GM12878 (cell line): ENCODE measurements around the gene STX1B. TPM values are rescaled to one million over a fixed set of nuclear protein-coding genes. Genes with fewer than 3 reads are reported as not detected.
"Not testable (repeated sequence)": the region's sequence is repeated elsewhere in the genome, so short reads cannot be mapped to it uniquely, and the experiment has no call there.

Experiments used
- ATAC-seq: fragments of 200-7000 bp; cut with Tn5 transposase; 3 replicates; pipeline ENCODE4 v1.9.1; 2020; ENCODE audit warnings: mild to moderate bottlenecking, moderate library complexity
- BruUV-seq: library from RNA; stranded (reverse); fragments of 400-500 nt; replicated peaks from 2 replicates; lab custom pipeline; 2021; lab: Mats Ljungman, UMichigan
- CTCF ChIA-PET: fragments of 300-600 bp; sonication (Branson Sonifier 250); formaldehyde crosslinking; extraction: SDS; loops from one replicate; lab custom pipeline; 2021; ENCODE audit warnings: inconsistent platforms; lab: Yijun Ruan, JAX
- POLR2A ChIA-PET: fragments of 350-600 bp; formaldehyde crosslinking; extraction: SDS; loops from one replicate; lab custom pipeline; 2021; ENCODE audit warnings: inconsistent platforms; lab: Charles Lee
- RAD21 ChIA-PET: fragments of 300-600 bp; sonication (Branson Sonifier 250); formaldehyde crosslinking; loops from one replicate; lab custom pipeline; 2023; ENCODE audit warnings: antibody characterized with exemption; ENCODE audit not compliant: unreplicated experiment; lab: Charles Lee
- SMC1A ChIA-PET: fragments of 300-600 bp; sonication (Branson Sonifier 250); formaldehyde crosslinking; loops from one replicate; lab custom pipeline; 2023; ENCODE audit not compliant: unreplicated experiment, uncharacterized antibody; lab: Charles Lee
- DNase-seq: peaks from one replicate; pipeline ENCODE4 v3.0.0-alpha.2; 2011; ENCODE audit warnings: low read depth, low spot score
- FAIRE-seq: peaks from 3 replicates; lab custom pipeline; 2011; peaks lifted over from hg19 to GRCh38; lab: Jason Lieb, UNC
- H2AFZ ChIP-seq: 2 replicates; pipeline ENCODE4 v1.6.0; 2011; ENCODE audit warnings: low read depth, low read length, control low read depth; ENCODE audit not compliant: control insufficient read depth
- H3K27ac ChIP-seq: 2 replicates; pipeline ENCODE4 v1.5.1; 2011; ENCODE audit warnings: control low read depth; ENCODE audit not compliant: control insufficient read depth, insufficient read depth
- H3K27me3 ChIP-seq, 2 experiments: replicated peaks in 1 of 2; 2 replicates each; pipeline versions ENCODE4 v1.6.0 to v1.6.1; 2011; ENCODE audit warnings: low read length in 1 of 2; ENCODE audit not compliant: control insufficient read depth in 2 of 2, insufficient read depth in 2 of 2
- H3K36me3 ChIP-seq, 2 experiments: 2 replicates each; pipeline ENCODE4 v1.5.1; 2011; ENCODE audit warnings: low read length in 1 of 2; ENCODE audit not compliant: control insufficient read depth in 2 of 2, insufficient read depth in 2 of 2
- H3K4me1 ChIP-seq: 2 replicates; pipeline ENCODE4 v1.6.1; 2011; ENCODE audit warnings: mild to moderate bottlenecking, low read length, moderate library complexity, mixed read lengths; ENCODE audit not compliant: control insufficient read depth, insufficient read depth
- H3K4me2 ChIP-seq: 2 replicates; pipeline ENCODE4 v1.6.0; 2011; ENCODE audit warnings: control low read depth; ENCODE audit not compliant: control insufficient read depth, insufficient read depth
- H3K4me3 ChIP-seq: fragments of 200-600 bp; sonication (generic); 2 replicates; pipeline ENCODE4 v1.5.1; 2016
- H3K79me2 ChIP-seq: 2 replicates; pipeline ENCODE4 v1.6.0; 2011; ENCODE audit warnings: low read length; ENCODE audit not compliant: control insufficient read depth, insufficient read depth
- H3K9ac ChIP-seq: 2 replicates; pipeline ENCODE4 v1.8.0; 2011; ENCODE audit warnings: low read length, control low read depth, mixed read lengths; ENCODE audit not compliant: control insufficient read depth, insufficient read depth
- H3K9me3 ChIP-seq: replicated peaks from 3 replicates; pipeline ENCODE4 v1.5.1; 2011; ENCODE audit warnings: mild to moderate bottlenecking, low read length; ENCODE audit not compliant: control insufficient read depth, insufficient read depth
- H4K20me1 ChIP-seq: 2 replicates; pipeline ENCODE4 v1.6.0; 2011; ENCODE audit not compliant: control insufficient read depth, insufficient read depth
- WGBS: methylation state at CpG from one replicate; pipeline ENCODE4 v1.1.6; 2016; ENCODE audit warnings: low lambda C conversion rate; ENCODE audit not compliant: insufficient replicate concordance, insufficient coverage; ENCODE audit errors: missing lambda C conversion rate; 5-methylcytosine and 5-hydroxymethylcytosine counted together
- in situ Hi-C: fragments of 300-500 bp; cut with MboI; formaldehyde crosslinking; loops from 9 replicates; pipeline ENCODE4 v1.14.3; 2018; ENCODE audit warnings: mixed read lengths
- intact Hi-C: fragments of 100-400 bp; cut with micrococcal nuclease; formaldehyde crosslinking; loops from one replicate; pipeline ENCODE4 v1.14.2; 2022; ENCODE audit not compliant: unreplicated experiment
- polyA plus RNA-seq, 11 experiments: library from polyadenylated mRNA; depleted of rRNA in 4 of 11; unstranded in 6 of 11; stranded (reverse) in 5 of 11; fragments of >200 nt; fragmentation: Nextera tagmentation in 4 of 11; fragmentation: Illumina TruSeq in 1 of 11; extraction: Ambion mirVana in 4 of 11; extraction: Trizol in 1 of 11; gene quantifications; 1 replicate in 1 of 11; 2 replicates in 10 of 11; pipeline versions ENCODE4 v1.2.1 to v1.2.3, GENCODE V29; 2011 to 2016; ENCODE audit warnings: inconsistent platforms in 2 of 11, missing spikeins in 2 of 11, low read depth in 1 of 11
- small RNA-seq: library from RNA; depleted of rRNA; stranded (forward); fragments of <200 nt; gene quantifications from one replicate; pipeline ENCODE3, GENCODE V24; 2014
- total RNA-seq, 4 experiments: library from RNA; depleted of rRNA in 3 of 4; stranded (reverse); fragments of >200 nt in 3 of 4; fragmentation: Illumina TruSeq in 1 of 4; extraction: Trizol in 1 of 4; gene quantifications; 2 replicates each; pipeline versions ENCODE4 v1.2.1 to v1.2.3, GENCODE V29; 2013 to 2021

STX1B gene
- total and polyA plus RNA-seq, 10 of the 15 experiments (the other 5 are each of a cell fraction or from before 2014, with no cell fraction given) = 0.22 to 2.5 (median 1.1) TPM

GRCh38 chr16:30939571-30939970 is 70.9 kb downstream of the STX1B start:
- H3K36me3 ChIP-seq, H3K4me1 ChIP-seq, ATAC-seq, H3K27ac ChIP-seq, in situ Hi-C loops, H3K9me3 ChIP-seq, BruUV-seq, H3K79me2 ChIP-seq, H3K4me2 ChIP-seq, FAIRE-seq, DNase-seq, H2AFZ ChIP-seq, H3K9ac ChIP-seq, intact Hi-C loops, H3K4me3 ChIP-seq, H4K20me1 ChIP-seq, H3K27me3 ChIP-seq: not testable (repeated sequence)
- ChIA-PET CTCF (interaction anchor here (1.5 to 5.0 kb wide), 5 partner anchors 11 to 124 kb away, joined by 3 to 60 read pairs (median 14); no protein-coding TSS in a partner anchor), RAD21 (interaction anchor here (0.6 to 4.2 kb wide), 3 partner anchors 53 to 246 kb away, joined by 3 to 34 read pairs (median 3); no protein-coding TSS in a partner anchor), POLR2A (interaction anchor here (0.6 to 3.2 kb wide), 2 partner anchors 16 to 218 kb away, joined by 3 to 8 read pairs; partner anchors contain the start of gene FBXL19), SMC1A (interaction anchor here (1.4 to 4.0 kb wide), 3 partner anchors 16 to 324 kb away, joined by 3 to 39 read pairs (median 3); no protein-coding TSS in a partner anchor)
- 90% methylated on average over 8 of the region's 8 CpGs for WGBS

Small RNA genes within 50 kb of the gene (small RNA-seq; reads per million reads assigned to genes)
- gene AC135048.1 = not detected

Other genes starting within 250 kb of the STX1B start
Only the 7 nearest of the 23 such genes appear.
- 19.5 and 22.4 TPM in 2 replicates for gene ORAI3, start 61.6 kb downstream of the STX1B start, total RNA-seq (2014; rRNA removed)
- gene ORAI3, start 61.6 kb downstream of the STX1B start, total RNA-seq (2014; rRNA removed; fragmentation: Illumina TruSeq; extraction: Trizol) = 7.0 and 7.2 TPM in 2 replicates
- gene ORAI3, start 61.6 kb downstream of the STX1B start, total RNA-seq (2021) = 17.3 TPM in 2 replicates
- 8.3 and 15.2 TPM in 2 replicates for gene ORAI3, start 61.6 kb downstream of the STX1B start, polyA plus RNA-seq (2011; rRNA removed)
- 5.6 and 8.6 TPM in 2 replicates for gene ORAI3, start 61.6 kb downstream of the STX1B start, polyA plus RNA-seq (2014; fragmentation: Illumina TruSeq; extraction: Trizol)
- 1 to 10 TPM; 3.4 to 8.5 TPM for gene ORAI3, start 61.6 kb downstream of the STX1B start, polyA plus RNA-seq (2014; fragmentation: Nextera tagmentation; extraction: Ambion mirVana)
- gene ORAI3, start 61.6 kb downstream of the STX1B start, polyA plus RNA-seq (2014; rRNA removed) = 18.6 and 19.7 TPM in 2 replicates
- gene ORAI3, start 61.6 kb downstream of the STX1B start, polyA plus RNA-seq (2016; fragmentation: Nextera tagmentation; extraction: Ambion mirVana) = 10 to 100 TPM; 21.3 to 21.9 TPM
- gene SETD1A, start 52.9 kb downstream of the STX1B start, total RNA-seq (2014; rRNA removed) = 1.7 and 3.6 TPM in 2 replicates
- 2.0 and 2.1 TPM in 2 replicates for gene SETD1A, start 52.9 kb downstream of the STX1B start, total RNA-seq (2014; rRNA removed; fragmentation: Illumina TruSeq; extraction: Trizol)
- 20.6 and 25.9 TPM in 2 replicates for gene SETD1A, start 52.9 kb downstream of the STX1B start, total RNA-seq (2021)
- 0.37 and 1.5 TPM in 2 replicates for gene SETD1A, start 52.9 kb downstream of the STX1B start, polyA plus RNA-seq (2011; rRNA removed)
- gene SETD1A, start 52.9 kb downstream of the STX1B start, polyA plus RNA-seq (2014; fragmentation: Illumina TruSeq; extraction: Trizol) = 8.9 and 11.4 TPM in 2 replicates
- under 1 TPM; 0.02 to 0.18 TPM for gene SETD1A, start 52.9 kb downstream of the STX1B start, polyA plus RNA-seq (2014; fragmentation: Nextera tagmentation; extraction: Ambion mirVana)
- gene SETD1A, start 52.9 kb downstream of the STX1B start, polyA plus RNA-seq (2014; rRNA removed) = 10.6 and 15.2 TPM in 2 replicates
- 1 to 10 TPM; 6.1 to 7.4 TPM for gene SETD1A, start 52.9 kb downstream of the STX1B start, polyA plus RNA-seq (2016; fragmentation: Nextera tagmentation; extraction: Ambion mirVana)
- gene HSD3B7, start 25.4 kb downstream of the STX1B start, total RNA-seq (2014; rRNA removed) = 1.0 and 1.3 TPM in 2 replicates
- gene HSD3B7, start 25.4 kb downstream of the STX1B start, total RNA-seq (2014; rRNA removed; fragmentation: Illumina TruSeq; extraction: Trizol) = 0.18 and 0.32 TPM in 2 replicates
- gene HSD3B7, start 25.4 kb downstream of the STX1B start, total RNA-seq (2021) = 1.1 and 1.3 TPM in 2 replicates
- gene HSD3B7, start 25.4 kb downstream of the STX1B start, polyA plus RNA-seq (2011; rRNA removed) = 0.27 and 0.65 TPM in 2 replicates
- gene HSD3B7, start 25.4 kb downstream of the STX1B start, polyA plus RNA-seq (2014; fragmentation: Illumina TruSeq; extraction: Trizol) = 0.17 and 0.48 TPM in 2 replicates
- under 1 TPM; 0.18 to 0.40 TPM for gene HSD3B7, start 25.4 kb downstream of the STX1B start, polyA plus RNA-seq (2014; fragmentation: Nextera tagmentation; extraction: Ambion mirVana)
- 1.5 and 1.8 TPM in 2 replicates for gene HSD3B7, start 25.4 kb downstream of the STX1B start, polyA plus RNA-seq (2014; rRNA removed)
- under 1 TPM in 1 of 2 experiments, not detected in 1; 0.46 TPM for gene HSD3B7, start 25.4 kb downstream of the STX1B start, polyA plus RNA-seq (2016; fragmentation: Nextera tagmentation; extraction: Ambion mirVana)
- 13.8 and 14.0 TPM in 2 replicates for gene STX4, start 22.9 kb upstream of the STX1B start, total RNA-seq (2014; rRNA removed)
- gene STX4, start 22.9 kb upstream of the STX1B start, total RNA-seq (2014; rRNA removed; fragmentation: Illumina TruSeq; extraction: Trizol) = 14.9 and 16.3 TPM in 2 replicates
- 37.6 and 41.9 TPM in 2 replicates for gene STX4, start 22.9 kb upstream of the STX1B start, total RNA-seq (2021)
- gene STX4, start 22.9 kb upstream of the STX1B start, polyA plus RNA-seq (2011; rRNA removed) = 22.2 and 36.0 TPM in 2 replicates
- 16.2 and 22.0 TPM in 2 replicates for gene STX4, start 22.9 kb upstream of the STX1B start, polyA plus RNA-seq (2014; fragmentation: Illumina TruSeq; extraction: Trizol)
- 1 to 10 TPM; 3.3 to 8.5 TPM for gene STX4, start 22.9 kb upstream of the STX1B start, polyA plus RNA-seq (2014; fragmentation: Nextera tagmentation; extraction: Ambion mirVana)
- 31.8 and 33.3 TPM in 2 replicates for gene STX4, start 22.9 kb upstream of the STX1B start, polyA plus RNA-seq (2014; rRNA removed)
- 10 to 100 TPM; 23.2 to 25.1 TPM for gene STX4, start 22.9 kb upstream of the STX1B start, polyA plus RNA-seq (2016; fragmentation: Nextera tagmentation; extraction: Ambion mirVana)
- 10.0 and 11.3 TPM in 2 replicates for gene ZNF668, start 63.6 kb upstream of the STX1B start, total RNA-seq (2014; rRNA removed)
- 3.2 and 3.8 TPM in 2 replicates for gene ZNF668, start 63.6 kb upstream of the STX1B start, total RNA-seq (2014; rRNA removed; fragmentation: Illumina TruSeq; extraction: Trizol)
- gene ZNF668, start 63.6 kb upstream of the STX1B start, total RNA-seq (2021) = 20.3 and 20.7 TPM in 2 replicates
- gene ZNF668, start 63.6 kb upstream of the STX1B start, polyA plus RNA-seq (2011; rRNA removed) = 5.7 and 5.8 TPM in 2 replicates
- gene ZNF668, start 63.6 kb upstream of the STX1B start, polyA plus RNA-seq (2014; fragmentation: Illumina TruSeq; extraction: Trizol) = 2.4 and 6.8 TPM in 2 replicates
- under 1 TPM in 1 of 2 experiments, not detected in 1; 0.05 TPM for gene ZNF668, start 63.6 kb upstream of the STX1B start, polyA plus RNA-seq (2014; fragmentation: Nextera tagmentation; extraction: Ambion mirVana)
- 10.0 and 12.2 TPM in 2 replicates for gene ZNF668, start 63.6 kb upstream of the STX1B start, polyA plus RNA-seq (2014; rRNA removed)
- 10 to 100 TPM; 12.6 to 15.7 TPM for gene ZNF668, start 63.6 kb upstream of the STX1B start, polyA plus RNA-seq (2016; fragmentation: Nextera tagmentation; extraction: Ambion mirVana)
- 13.1 and 15.4 TPM in 2 replicates for gene ZNF646, start 63.8 kb upstream of the STX1B start, total RNA-seq (2014; rRNA removed)
- 6.4 and 8.5 TPM in 2 replicates for gene ZNF646, start 63.8 kb upstream of the STX1B start, total RNA-seq (2014; rRNA removed; fragmentation: Illumina TruSeq; extraction: Trizol)
- 18.1 and 21.8 TPM in 2 replicates for gene ZNF646, start 63.8 kb upstream of the STX1B start, total RNA-seq (2021)
- gene ZNF646, start 63.8 kb upstream of the STX1B start, polyA plus RNA-seq (2011; rRNA removed) = 3.6 and 4.9 TPM in 2 replicates
- gene ZNF646, start 63.8 kb upstream of the STX1B start, polyA plus RNA-seq (2014; fragmentation: Illumina TruSeq; extraction: Trizol) = 2.4 and 6.3 TPM in 2 replicates
- gene ZNF646, start 63.8 kb upstream of the STX1B start, polyA plus RNA-seq (2014; fragmentation: Nextera tagmentation; extraction: Ambion mirVana) = under 1 TPM; 0.10 to 0.26 TPM
- 10.7 and 12.4 TPM in 2 replicates for gene ZNF646, start 63.8 kb upstream of the STX1B start, polyA plus RNA-seq (2014; rRNA removed)
- gene ZNF646, start 63.8 kb upstream of the STX1B start, polyA plus RNA-seq (2016; fragmentation: Nextera tagmentation; extraction: Ambion mirVana) = 1 to 10 TPM; 6.3 to 6.5 TPM
- 0.87 and 1.1 TPM in 2 replicates for gene PRSS53, start 78.3 kb upstream of the STX1B start, total RNA-seq (2014; rRNA removed)
- 0.41 and 0.63 TPM in 2 replicates for gene PRSS53, start 78.3 kb upstream of the STX1B start, total RNA-seq (2014; rRNA removed; fragmentation: Illumina TruSeq; extraction: Trizol)
- gene PRSS53, start 78.3 kb upstream of the STX1B start, total RNA-seq (2021) = 2.6 and 3.2 TPM in 2 replicates
- gene PRSS53, start 78.3 kb upstream of the STX1B start, polyA plus RNA-seq (2011; rRNA removed) = 0.81 and 1.7 TPM in 2 replicates
- gene PRSS53, start 78.3 kb upstream of the STX1B start, polyA plus RNA-seq (2014; fragmentation: Illumina TruSeq; extraction: Trizol) = 0.22 and 0.51 TPM in 2 replicates
- not detected for gene PRSS53, start 78.3 kb upstream of the STX1B start, polyA plus RNA-seq (2014; fragmentation: Nextera tagmentation; extraction: Ambion mirVana)
- gene PRSS53, start 78.3 kb upstream of the STX1B start, polyA plus RNA-seq (2014; rRNA removed) = 3.0 and 3.4 TPM in 2 replicates
- under 1 TPM; 0.35 to 0.40 TPM for gene PRSS53, start 78.3 kb upstream of the STX1B start, polyA plus RNA-seq (2016; fragmentation: Nextera tagmentation; extraction: Ambion mirVana)